DMS 273 (cell line): ENCODE results near the gene ZFP92.

ENCODE experiments used
- DNase-seq: peaks from one replicate; lab custom pipeline; 2025; ENCODE audit not compliant: unreplicated experiment; lab: John Stamatoyannopoulos, UW

The ZFP92 gene

DNA sequence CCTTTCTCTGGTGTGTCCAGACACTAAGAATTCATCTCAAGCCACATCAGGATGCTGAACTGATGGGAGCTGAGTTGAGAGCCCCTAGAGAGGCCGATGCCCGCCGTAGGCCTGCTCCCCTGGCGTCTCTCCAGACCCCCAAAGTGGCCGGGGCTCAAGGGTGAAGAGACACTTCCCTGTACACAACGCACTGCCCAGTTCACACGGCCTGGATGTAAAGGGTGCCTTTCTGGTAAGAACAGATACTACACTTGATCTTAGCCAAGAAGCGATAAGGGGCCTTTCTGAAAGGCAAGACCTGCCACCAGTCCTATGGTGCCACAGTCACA is 39.6 kb downstream of the ZFP92 start:
- no peak for DNase-seq

DNA sequence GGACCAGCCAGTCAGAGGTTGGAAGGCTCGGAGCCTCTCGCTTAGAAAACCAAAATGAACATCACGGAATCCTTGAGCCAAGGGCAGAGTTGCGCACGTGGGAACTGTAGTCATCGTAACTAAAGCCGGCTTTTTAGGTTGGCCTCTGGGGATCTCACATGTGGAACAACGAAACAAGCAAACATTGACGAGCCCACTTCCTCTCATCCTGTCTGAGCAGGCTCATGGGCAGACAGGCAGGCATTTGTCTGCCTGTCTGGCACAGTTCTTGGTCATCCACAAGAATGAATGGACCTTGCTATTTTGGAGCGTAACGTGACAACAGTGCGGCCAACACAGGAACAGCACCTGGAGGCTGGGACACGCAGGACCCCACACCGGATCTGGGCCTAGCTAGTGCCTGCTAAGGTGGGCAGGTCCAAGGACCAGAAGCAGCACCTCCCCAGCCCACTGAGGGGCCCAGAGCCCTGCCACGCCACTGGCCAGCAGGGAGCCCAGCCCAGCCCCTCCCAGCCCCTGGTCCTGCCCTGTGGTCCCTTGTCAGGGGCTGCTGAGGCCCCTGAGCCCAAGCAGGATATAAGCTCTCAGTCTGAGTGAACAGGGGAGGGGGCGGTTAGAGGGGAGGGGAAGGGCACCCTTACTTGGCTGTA is 43.8 kb downstream of the ZFP92 start:
- DNase-seq = no peak

DNA sequence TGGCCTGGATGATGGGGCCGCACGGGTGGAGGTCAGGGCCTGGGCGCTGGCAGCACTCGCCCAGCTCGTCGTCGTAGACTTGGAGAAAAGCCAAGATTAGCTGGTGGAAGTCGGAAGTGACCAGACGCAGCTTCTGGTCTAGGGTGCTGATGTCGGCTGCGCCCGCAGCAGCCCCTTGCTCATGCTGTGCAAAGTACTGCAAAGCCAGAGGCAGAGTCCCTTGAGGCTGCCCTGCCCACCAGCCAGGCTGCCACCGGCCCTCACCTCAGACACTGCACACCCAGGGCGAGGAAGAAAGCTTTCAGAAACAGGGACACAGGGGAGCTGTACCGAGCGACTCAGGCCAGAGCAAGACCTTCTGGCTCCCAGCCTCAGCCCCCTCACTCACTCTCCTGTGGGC is 44.3 kb downstream of the ZFP92 start:
- no peak for DNase-seq

DNA sequence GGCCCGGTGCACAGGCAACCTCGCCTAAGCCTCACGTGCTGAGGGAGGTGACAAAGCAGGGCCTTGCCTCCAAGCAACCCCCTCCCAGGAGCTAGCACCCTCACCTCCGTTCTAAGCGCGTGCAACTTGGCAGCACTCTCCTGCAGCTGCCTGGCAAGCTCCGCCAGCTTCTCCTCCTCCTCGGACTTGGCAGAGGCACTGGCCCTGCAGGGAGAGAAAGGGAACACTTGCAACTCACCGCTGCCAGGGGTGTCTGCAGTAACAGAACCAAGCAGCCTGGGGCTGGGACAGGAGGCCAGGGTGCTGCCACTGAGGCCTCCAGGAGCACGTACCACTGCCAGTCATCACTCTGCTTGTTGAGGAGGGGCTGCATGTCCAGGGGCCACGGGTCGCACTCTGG is 44.9 kb downstream of the ZFP92 start:
- DNase-seq = peak; percentile 39

DNA sequence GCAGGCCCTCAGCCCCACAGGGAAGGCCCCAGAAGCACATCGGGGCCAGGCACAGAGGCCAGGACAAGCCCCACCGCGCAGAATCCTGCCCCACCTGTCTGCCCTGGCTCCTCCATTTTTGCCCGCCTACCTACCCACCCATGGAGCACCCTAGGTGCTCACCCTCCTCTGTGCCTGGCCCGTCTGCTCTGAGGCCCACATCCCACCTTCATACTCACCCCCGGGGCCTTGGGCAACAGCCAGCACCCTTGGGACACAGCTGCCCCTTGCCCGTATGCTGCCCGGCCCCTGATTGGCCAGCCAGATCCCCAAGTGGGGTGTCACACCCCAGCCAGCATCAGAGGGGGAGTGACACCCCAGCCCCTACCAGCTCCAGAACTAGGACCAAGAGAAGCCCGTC is 45.4 kb downstream of the ZFP92 start:
- DNase-seq = no peak

DNA sequence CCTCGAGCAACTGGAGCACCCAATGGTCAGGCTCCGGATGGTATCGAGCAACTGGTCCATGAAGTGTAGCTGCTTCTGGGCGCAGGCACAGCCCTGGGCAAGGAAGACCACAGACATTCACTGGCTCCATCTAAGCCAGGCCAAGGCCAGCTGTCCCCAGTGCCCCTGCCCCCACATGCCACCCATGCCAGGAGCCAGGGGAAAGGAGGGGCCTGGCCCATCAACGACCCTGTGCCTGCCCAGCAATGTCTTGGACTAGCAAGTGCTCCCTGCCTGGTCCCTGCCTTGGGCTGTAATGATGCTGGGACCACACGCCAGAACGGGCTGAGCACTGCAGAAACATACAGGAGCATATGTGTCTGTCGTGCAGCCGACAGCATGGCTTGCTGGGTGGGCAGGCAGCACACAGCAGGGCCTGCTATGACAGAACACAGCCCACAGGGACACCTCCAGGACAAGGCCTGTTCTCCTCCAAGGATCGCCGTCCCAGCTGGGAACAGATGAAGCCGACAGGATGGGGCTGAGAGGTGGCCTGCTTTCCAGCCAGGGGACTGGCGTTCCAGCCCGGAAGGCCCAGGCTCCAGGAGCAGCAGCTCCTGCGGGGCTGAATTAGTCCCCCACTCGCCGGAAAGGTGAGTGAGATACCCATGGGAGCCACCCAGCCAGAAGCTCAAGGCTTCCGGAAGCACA is 46.0 kb downstream of the ZFP92 start:
- DNase-seq = no peak

DNA sequence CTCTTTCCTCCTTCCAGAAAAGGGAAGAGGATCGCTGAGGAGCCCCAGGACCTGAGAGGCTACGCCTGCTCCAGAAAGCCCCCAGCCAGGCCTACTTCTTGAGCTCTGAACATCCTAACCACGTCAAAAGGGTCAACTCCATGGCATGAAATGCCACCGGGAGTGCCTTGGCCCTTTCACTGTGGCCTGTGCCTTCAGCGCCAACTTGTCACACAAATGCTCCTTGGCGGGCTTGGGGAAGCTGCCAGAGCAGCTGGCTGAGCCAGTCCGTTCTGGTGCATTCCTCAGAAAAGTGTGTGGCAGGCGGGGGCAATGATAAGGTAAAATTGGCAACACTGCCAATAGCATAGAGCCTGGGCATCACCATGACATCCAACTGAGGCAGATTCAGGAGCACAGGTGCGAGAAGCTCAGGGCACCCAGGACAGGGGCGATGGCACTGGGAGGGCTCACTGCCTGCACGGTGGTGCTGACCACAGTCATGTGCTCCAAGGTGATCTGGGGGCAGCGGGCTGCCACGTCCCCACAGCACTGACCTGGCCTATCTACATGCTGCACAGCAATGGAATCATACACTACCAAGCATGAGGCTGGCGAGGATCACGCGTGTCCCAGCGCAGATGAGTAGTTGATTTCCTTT is 46.7 kb downstream of the ZFP92 start:
- DNase-seq = no peak

DNA sequence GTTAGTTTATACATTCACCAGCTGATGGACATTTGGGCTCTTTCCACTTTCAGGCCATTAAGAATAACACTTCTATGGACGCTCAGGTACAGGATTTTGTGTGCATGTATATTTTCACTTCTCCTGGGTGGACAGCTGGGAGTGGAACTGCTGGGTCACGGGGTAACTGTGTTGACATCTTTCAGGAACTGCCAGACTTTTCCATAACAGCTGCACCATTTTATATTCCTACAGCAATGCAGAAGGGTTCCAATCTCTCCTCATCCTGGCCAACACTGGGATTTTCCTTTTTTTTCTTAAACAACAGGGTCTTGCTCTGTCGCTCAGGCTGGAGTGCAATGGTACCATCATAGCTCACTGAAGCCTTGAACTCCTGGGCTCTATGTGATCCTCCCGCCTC is 47.2 kb downstream of the ZFP92 start:
- DNase-seq = no peak

DNA sequence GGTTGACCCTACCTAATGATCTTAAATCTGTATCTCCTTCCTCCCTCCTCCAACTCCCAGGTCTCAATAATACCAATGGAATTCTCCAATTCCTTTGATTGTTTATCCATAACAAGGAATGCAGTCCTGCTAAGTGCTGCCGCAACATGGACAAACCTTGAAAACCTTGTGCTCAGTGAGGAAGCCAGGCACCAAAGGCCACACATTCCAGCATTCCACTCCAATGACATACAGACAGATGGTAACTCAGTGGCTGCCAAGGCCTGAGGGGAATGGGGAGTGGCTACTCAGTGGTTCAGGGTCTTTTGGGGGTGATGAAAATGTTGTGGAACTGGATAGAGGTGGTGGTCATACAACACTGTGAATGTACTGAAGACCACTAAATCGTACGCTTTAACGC is 48.7 kb downstream of the ZFP92 start:
- DNase-seq = no peak

DNA sequence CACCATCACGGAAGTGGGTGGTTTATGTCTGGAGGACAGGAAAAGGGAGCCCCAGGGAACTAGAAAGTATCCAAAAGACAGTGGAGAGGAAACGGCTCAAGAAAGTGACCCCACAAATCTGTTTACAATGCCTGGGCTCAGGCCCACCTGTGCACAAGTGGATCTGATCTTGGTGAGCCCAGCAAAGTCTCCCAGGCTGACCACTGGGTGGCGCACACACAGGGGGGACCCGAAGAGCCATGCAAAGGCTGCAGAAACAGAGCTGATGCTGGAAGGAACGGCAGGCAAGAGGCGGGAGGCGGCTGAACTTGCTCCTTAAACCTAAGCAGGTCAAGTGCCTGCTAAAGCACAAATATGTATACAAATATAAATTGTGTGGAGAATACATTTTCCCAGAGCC is 49.6 kb downstream of the ZFP92 start:
- DNase-seq = peak; percentile 88
